Measurements from ENCODE around the gene SELENOF. TPM values are rescaled to one million over a fixed set of nuclear protein-coding genes. Genes with fewer than 3 reads are reported as not detected.
"Not testable (repeated sequence)": the region's sequence is repeated elsewhere in the genome, so short reads cannot be mapped to it uniquely, and the experiment has no call there.

The SELENOF gene
- total and polyA plus RNA-seq, 7 experiments from 2014 or later, result 109 to 361 (median 139) TPM

- H3K9me3 Mint-ChIP-seq; POLR2A ChIA-PET; H3K27me3 Mint-ChIP-seq; H3K36me3 ChIP-seq (ENCODE audit: control insufficient read depth in 2 of 3, insufficient read depth in 3 of 3, low read length in 3 of 3); intact Hi-C loops (cut with micrococcal nuclease); ATAC-seq; H3K4me1 ChIP-seq (ENCODE audit: control insufficient read depth in 2 of 2, insufficient read depth in 2 of 2, low read length in 2 of 2); H3K9me3 ChIP-seq (ENCODE audit: control insufficient read depth in 2 of 3, low read length in 3 of 3); H3K27me3 ChIP-seq (ENCODE audit: control insufficient read depth in 2 of 2, insufficient read depth in 2 of 2, low read length in 2 of 2); CTCF ChIA-PET; DNase-seq; H3K27ac ChIP-seq (ENCODE audit: low read depth, low read length); H3K4me3 Mint-ChIP-seq; H3K4me3 ChIP-seq (ENCODE audit: low read length): not testable (repeated sequence)
- Mint-ChIP-seq H3K4me1 (peaks cover 12 to 29% (median 21%) of the 10 kb centered on the region in 7 donors), H3K27ac (peak overlapping the region in 3 of 9 donors; percentile 53 to 82 (median 78)), H3K36me3 (peaks cover 0 to 21% (median 10%) of the 10 kb centered on the region in 5 donors)
Observed at GRCh38 chr1:86867278-86867677, 46.6 kb downstream of the SELENOF start.

GRCh38 chr1:86866665-86867064, 47.3 kb downstream of the SELENOF start:
- POLR2A ChIA-PET, result no interaction called here
- intact Hi-C loops (cut with micrococcal nuclease), result no loop called here
- peaks cover 0 to 7% (median 0%) of the 10 kb centered on the region in 3 experiments for H3K36me3 ChIP-seq (ENCODE audit: control insufficient read depth in 2 of 3, insufficient read depth in 3 of 3, low read length in 3 of 3)
- H3K9me3 ChIP-seq (ENCODE audit: control insufficient read depth in 2 of 3, low read length in 3 of 3), result no peaks in the 10 kb centered on the region
- Mint-ChIP-seq H3K36me3 (peaks cover 0 to 21% (median 10%) of the 10 kb centered on the region in 5 donors), H3K4me3 (no peak overlapping the region), H3K27me3 (no peaks in the 10 kb centered on the region), H3K4me1 (peaks cover 12 to 29% (median 21%) of the 10 kb centered on the region in 7 donors), H3K27ac (peak overlapping the region in 4 of 9 donors; percentile 34 to 74 (median 50)), H3K9me3 (no peaks in the 10 kb centered on the region)
- no peak overlapping the region for H3K4me3 ChIP-seq (ENCODE audit: low read length)
- H3K4me1 ChIP-seq (ENCODE audit: control insufficient read depth in 2 of 2, insufficient read depth in 2 of 2, low read length in 2 of 2), result no peaks in the 10 kb centered on the region
- DNase-seq (no peak), ATAC-seq (no peak)
- H3K27ac ChIP-seq (ENCODE audit: low read depth, low read length), result no peak overlapping the region
- no peaks in the 10 kb centered on the region for H3K27me3 ChIP-seq (ENCODE audit: control insufficient read depth in 2 of 2, insufficient read depth in 2 of 2, low read length in 2 of 2)
- CTCF ChIA-PET, result interaction anchor here (1.1 kb wide), 1 partner anchor 217 kb away, joined by 3 read pairs; no protein-coding TSS in a partner anchor

DNA sequence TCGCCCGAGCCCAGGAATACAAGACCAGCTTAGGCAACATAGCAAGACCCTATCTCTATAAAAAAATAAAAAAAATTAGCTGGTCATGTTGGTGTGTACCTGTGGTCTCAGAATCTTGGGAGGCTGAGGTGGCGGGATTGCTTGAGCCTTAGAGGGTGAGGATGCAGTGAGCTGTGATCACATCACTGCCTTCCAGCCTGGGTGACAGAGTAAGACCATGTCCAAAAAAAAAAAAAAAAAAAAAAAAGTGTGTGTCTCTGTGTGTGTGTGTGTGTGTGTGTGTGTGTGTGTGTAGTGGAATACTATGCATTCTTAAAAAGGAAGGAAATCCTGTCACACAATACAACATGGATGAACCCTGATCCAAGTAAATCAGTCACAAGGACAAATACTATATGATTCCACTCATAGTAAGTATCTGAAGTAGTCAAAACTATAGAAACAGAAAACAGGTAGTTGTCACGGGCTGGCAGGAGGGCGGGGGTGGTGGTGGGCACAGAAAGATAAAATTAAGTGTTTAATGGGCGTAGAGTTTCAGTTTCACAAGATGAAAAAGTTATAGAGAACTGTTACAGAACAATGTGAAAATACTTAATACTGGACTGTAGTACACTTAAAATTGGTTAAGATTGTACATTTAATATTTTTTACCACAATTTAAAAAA, 47.8 kb downstream of the SELENOF start:
- no peak for ATAC-seq
- H3K27ac Mint-ChIP-seq, result peak overlapping the region in 5 of 9 donors; percentile 27 to 74 (median 48)
- intact Hi-C loops (cut with micrococcal nuclease), result no loop called here
- no peaks in the 10 kb centered on the region for H3K27me3 ChIP-seq (ENCODE audit: control insufficient read depth in 2 of 2, insufficient read depth in 2 of 2, low read length in 2 of 2)
- no peaks in the 10 kb centered on the region for H3K4me1 ChIP-seq (ENCODE audit: control insufficient read depth in 2 of 2, insufficient read depth in 2 of 2, low read length in 2 of 2)
- peaks cover 0 to 23% (median 10%) of the 10 kb centered on the region in 5 donors for H3K36me3 Mint-ChIP-seq
- no peak overlapping the region for H3K4me3 ChIP-seq (ENCODE audit: low read length)
- H3K36me3 ChIP-seq (ENCODE audit: control insufficient read depth in 2 of 3, insufficient read depth in 3 of 3, low read length in 3 of 3), result peaks cover 0 to 7% (median 0%) of the 10 kb centered on the region in 3 experiments
- peaks cover 12 to 29% (median 21%) of the 10 kb centered on the region in 7 donors for H3K4me1 Mint-ChIP-seq
- no peaks in the 10 kb centered on the region for H3K9me3 Mint-ChIP-seq
- H3K27me3 Mint-ChIP-seq, result no peaks in the 10 kb centered on the region
- POLR2A ChIA-PET, result no interaction called here
- CTCF ChIA-PET, result interaction anchor here (1.1 kb wide), 1 partner anchor 218 kb away, joined by 3 read pairs; no protein-coding TSS in a partner anchor
- no peak overlapping the region for H3K4me3 Mint-ChIP-seq
- H3K27ac ChIP-seq (ENCODE audit: low read depth, low read length), result no peak overlapping the region
- no peaks in the 10 kb centered on the region for H3K9me3 ChIP-seq (ENCODE audit: control insufficient read depth in 2 of 3, low read length in 3 of 3)
- no peak for DNase-seq

DNA sequence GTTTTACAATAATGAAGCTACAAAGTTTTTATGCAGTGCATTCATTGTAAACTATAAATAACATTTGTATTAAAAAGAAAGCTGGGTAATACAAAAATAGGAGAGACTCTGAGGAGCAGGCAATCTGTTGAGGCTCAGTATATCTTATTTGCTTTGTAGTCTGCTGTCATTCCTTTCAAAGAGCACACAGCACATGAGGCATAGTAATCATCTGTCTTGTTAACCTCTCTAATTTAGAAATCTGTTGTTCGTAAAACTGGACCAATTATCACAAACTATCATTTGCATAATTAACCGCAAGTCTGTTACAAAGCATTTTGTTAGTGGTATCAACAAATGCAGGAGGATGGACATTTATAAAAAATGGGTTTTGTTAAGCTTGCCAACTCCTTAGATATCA, 51.0 kb downstream of the SELENOF start:
- no peak for DNase-seq
- Histone ChIP-seq H3K36me3 (ENCODE audit: control insufficient read depth in 2 of 3, insufficient read depth in 3 of 3, low read length in 3 of 3) (peaks cover 0 to 7% (median 0%) of the 10 kb centered on the region in 3 experiments), H3K9me3 (ENCODE audit: control insufficient read depth in 2 of 3, low read length in 3 of 3) (no peaks in the 10 kb centered on the region), H3K27me3 (ENCODE audit: control insufficient read depth in 2 of 2, insufficient read depth in 2 of 2, low read length in 2 of 2) (no peaks in the 10 kb centered on the region), H3K4me1 (ENCODE audit: control insufficient read depth in 2 of 2, insufficient read depth in 2 of 2, low read length in 2 of 2) (no peaks in the 10 kb centered on the region), H3K4me3 (ENCODE audit: low read length) (no peak overlapping the region), H3K27ac (ENCODE audit: low read depth, low read length) (no peak overlapping the region)
- ChIA-PET CTCF (no interaction called here), POLR2A (no interaction called here)
- ATAC-seq, result no peak
- peaks cover 7 to 14% (median 8%) of the 10 kb centered on the region in 7 donors for H3K4me1 Mint-ChIP-seq
- no peak overlapping the region for H3K4me3 Mint-ChIP-seq
- intact Hi-C loops (cut with micrococcal nuclease), result no loop called here
- no peaks in the 10 kb centered on the region for H3K9me3 Mint-ChIP-seq
- no peak overlapping the region for H3K27ac Mint-ChIP-seq
- peaks cover 0 to 25% (median 12%) of the 10 kb centered on the region in 5 donors for H3K36me3 Mint-ChIP-seq
- H3K27me3 Mint-ChIP-seq, result no peaks in the 10 kb centered on the region

GRCh38 chr1:86861424-86861823, 52.5 kb downstream of the SELENOF start:
- H3K27me3 ChIP-seq (ENCODE audit: control insufficient read depth in 2 of 2, insufficient read depth in 2 of 2, low read length in 2 of 2), result no peaks in the 10 kb centered on the region
- H3K36me3 ChIP-seq (ENCODE audit: control insufficient read depth in 2 of 3, insufficient read depth in 3 of 3, low read length in 3 of 3), result peaks cover 0 to 7% (median 0%) of the 10 kb centered on the region in 3 experiments
- Mint-ChIP-seq H3K36me3 (peaks cover 0 to 19% (median 8%) of the 10 kb centered on the region in 5 donors), H3K4me1 (peaks cover 2 to 12% (median 6%) of the 10 kb centered on the region in 7 donors), H3K9me3 (no peaks in the 10 kb centered on the region), H3K27ac (peak overlapping the region in 6 of 9 donors; percentile 4 to 56 (median 42)), H3K27me3 (no peaks in the 10 kb centered on the region), H3K4me3 (no peak overlapping the region)
- ChIA-PET CTCF (no interaction called here), POLR2A (no interaction called here)
- no peak for DNase-seq
- intact Hi-C loops (cut with micrococcal nuclease), result no loop called here
- no peaks in the 10 kb centered on the region for H3K4me1 ChIP-seq (ENCODE audit: control insufficient read depth in 2 of 2, insufficient read depth in 2 of 2, low read length in 2 of 2)
- ATAC-seq, result no peak
- no peak overlapping the region for H3K4me3 ChIP-seq (ENCODE audit: low read length)
- H3K9me3 ChIP-seq (ENCODE audit: control insufficient read depth in 2 of 3, low read length in 3 of 3), result no peaks in the 10 kb centered on the region
- H3K27ac ChIP-seq (ENCODE audit: low read depth, low read length), result no peak overlapping the region

GRCh38 chr1:86860424-86860823, 53.5 kb downstream of the SELENOF start:
- Mint-ChIP-seq H3K27ac (peak overlapping the region in 2 of 9 donors; percentile 48 to 66), H3K36me3 (peaks cover 0 to 11% (median 6%) of the 10 kb centered on the region in 5 donors), H3K4me1 (peaks cover 0 to 6% (median under 1%) of the 10 kb centered on the region in 7 donors), H3K4me3 (no peak overlapping the region), H3K9me3 (no peaks in the 10 kb centered on the region), H3K27me3 (no peaks in the 10 kb centered on the region)
- intact Hi-C loops (cut with micrococcal nuclease), result no loop called here
- ATAC-seq (no peak), DNase-seq (no peak)
- Histone ChIP-seq H3K27ac (ENCODE audit: low read depth, low read length) (no peak overlapping the region), H3K9me3 (ENCODE audit: control insufficient read depth in 2 of 3, low read length in 3 of 3) (no peaks in the 10 kb centered on the region), H3K4me3 (ENCODE audit: low read length) (no peak overlapping the region), H3K36me3 (ENCODE audit: control insufficient read depth in 2 of 3, insufficient read depth in 3 of 3, low read length in 3 of 3) (peaks cover 0 to 7% (median 0%) of the 10 kb centered on the region in 3 experiments), H3K27me3 (ENCODE audit: control insufficient read depth in 2 of 2, insufficient read depth in 2 of 2, low read length in 2 of 2) (no peaks in the 10 kb centered on the region), H3K4me1 (ENCODE audit: control insufficient read depth in 2 of 2, insufficient read depth in 2 of 2, low read length in 2 of 2) (no peaks in the 10 kb centered on the region)
- ChIA-PET POLR2A (no interaction called here), CTCF (no interaction called here)

GRCh38 chr1:86860020-86860419, 53.9 kb downstream of the SELENOF start:
- Mint-ChIP-seq H3K4me1 (peaks cover 0 to 2% (median 0%) of the 10 kb centered on the region in 7 donors), H3K9me3 (no peaks in the 10 kb centered on the region), H3K27me3 (no peaks in the 10 kb centered on the region), H3K36me3 (peaks cover 0 to 10% (median 6%) of the 10 kb centered on the region in 5 donors), H3K27ac (peak overlapping the region in 2 of 9 donors; percentile 48 to 66), H3K4me3 (no peak overlapping the region)
- no peak for ATAC-seq
- ChIA-PET CTCF (no interaction called here), POLR2A (no interaction called here)
- Histone ChIP-seq H3K27me3 (ENCODE audit: control insufficient read depth in 2 of 2, insufficient read depth in 2 of 2, low read length in 2 of 2) (no peaks in the 10 kb centered on the region), H3K27ac (ENCODE audit: low read depth, low read length) (no peak overlapping the region), H3K4me1 (ENCODE audit: control insufficient read depth in 2 of 2, insufficient read depth in 2 of 2, low read length in 2 of 2) (no peaks in the 10 kb centered on the region), H3K9me3 (ENCODE audit: control insufficient read depth in 2 of 3, low read length in 3 of 3) (no peaks in the 10 kb centered on the region), H3K36me3 (ENCODE audit: control insufficient read depth in 2 of 3, insufficient read depth in 3 of 3, low read length in 3 of 3) (peaks cover 0 to 7% (median 0%) of the 10 kb centered on the region in 3 experiments), H3K4me3 (ENCODE audit: low read length) (no peak overlapping the region)
- no peak for DNase-seq
- intact Hi-C loops (cut with micrococcal nuclease), result no loop called here
